22Rv1 (cell line): ENCODE measurements around the gene FAHD1.

Experiments
- H3K27ac ChIP-seq: fragments of 450-650 bp; 2 replicates; pipeline ENCODE4 v1.5.1; 2017
- CTCF ChIP-seq: fragments of 450-650 bp; IDR thresholded peaks from 2 replicates; pipeline ENCODE4 v1.5.1; 2017; ENCODE audit warnings: mild to moderate bottlenecking
- ZFX ChIP-seq: fragments of 450-650 bp; IDR thresholded peaks from 2 replicates; pipeline ENCODE4 v1.6.1; 2017; ENCODE audit warnings: antibody characterized with exemption, borderline replicate concordance

FAHD1 gene

GRCh38 chr16:1825864-1826690 is 929 bp upstream of the FAHD1 start:
- TF ChIP-seq CTCF (0 out of 2 replicates have a peak, but pooled peaks have one; percentile 7), ZFX (no peak)
- peak overlapping the region; percentile 82 for H3K27ac ChIP-seq

GRCh38 chr16:1828645-1829410 is 1.8 kb downstream of the FAHD1 start:
- TF ChIP-seq ZFX, result no peak
- no peak for TF ChIP-seq CTCF
- H3K27ac ChIP-seq, result no peak overlapping the region

GRCh38 chr16:1830213-1830612 is 3.2 kb downstream of the FAHD1 start:
- TF ChIP-seq ZFX (no peak), CTCF (no peak)
- no peak overlapping the region for H3K27ac ChIP-seq

GRCh38 chr16:1831186-1832075 is 4.4 kb downstream of the FAHD1 start:
- no peak overlapping the region for H3K27ac ChIP-seq
- no peak for TF ChIP-seq CTCF

- H3K27ac ChIP-seq, result no peak overlapping the region
- TF ChIP-seq CTCF (no peak), ZFX (no peak)
Measured at GRCh38 chr16:1832838-1833454, 5.9 kb downstream of the FAHD1 start.

GRCh38 chr16:1834096-1834495 is 7.1 kb downstream of the FAHD1 start:
- TF ChIP-seq CTCF, result no peak
- TF ChIP-seq ZFX, result no peak
- no peak overlapping the region for H3K27ac ChIP-seq
